Naive thymus-derived CD4-positive, alpha-beta T cell (primary cell): ENCODE measurements around the gene ANKLE1. TPM values are rescaled to one million over a fixed set of nuclear protein-coding genes. Genes with fewer than 3 reads are reported as not detected.

Experiments
- ATAC-seq: fragments of 150-1000 bp; cut with Tn5 transposase; 2 replicates; pipeline ENCODE4 v1.10.0; 2021; ENCODE audit warnings: mild to moderate bottlenecking, moderate library complexity
- CTCF ChIA-PET: fragments of 350-600 bp; sonication (Branson Sonifier 250); formaldehyde crosslinking; loops from one replicate; lab custom pipeline; 2021; ENCODE audit warnings: antibody characterized with exemption; lab: Charles Lee
- POLR2A ChIA-PET: fragments of 350-600 bp; sonication (Branson Sonifier 250); formaldehyde crosslinking; loops from one replicate; lab custom pipeline; 2021; ENCODE audit warnings: antibody characterized with exemption, inconsistent platforms; lab: Charles Lee
- DNase-seq, 9 donors: peaks; one replicate each; pipeline versions ENCODE4 v3.0.0 to v3.0.0-alpha.2; 2020 to 2022; ENCODE audit warnings: mixed read lengths in 1 of 9
- H3K27ac ChIP-seq: one replicate; pipeline ENCODE4 v1.7.0; 2013; ENCODE audit warnings: mild to moderate bottlenecking, low read depth, low read length, moderate library complexity
- H3K27me3 ChIP-seq, 2 donors: one replicate each; pipeline ENCODE4 v1.7.0; 2013; ENCODE audit warnings: low read length in 2 of 2, mild to moderate bottlenecking in 2 of 2, moderate library complexity in 2 of 2; ENCODE audit not compliant: control insufficient read depth in 2 of 2, insufficient read depth in 2 of 2
- H3K36me3 ChIP-seq, 3 experiments: 1 replicate in 2 of 3; 2 replicates in 1 of 3; pipeline ENCODE4 v1.7.0; 2013; ENCODE audit warnings: low read length in 3 of 3, mild to moderate bottlenecking in 3 of 3, moderate library complexity in 1 of 3; ENCODE audit not compliant: insufficient read depth in 3 of 3, control insufficient read depth in 2 of 3
- H3K4me1 ChIP-seq, 2 donors: one replicate each; pipeline ENCODE4 v1.7.0; 2013; ENCODE audit warnings: low read length in 2 of 2, mild to moderate bottlenecking in 2 of 2, moderate library complexity in 1 of 2; ENCODE audit not compliant: control insufficient read depth in 2 of 2, insufficient read depth in 2 of 2
- H3K4me3 ChIP-seq: 2 replicates; pipeline ENCODE4 v1.7.0; 2013; ENCODE audit warnings: mild to moderate bottlenecking, low read length
- H3K9me3 ChIP-seq, 3 experiments: 1 replicate in 2 of 3; 2 replicates in 1 of 3; pipeline ENCODE4 v1.7.0; 2013; ENCODE audit warnings: low read length in 3 of 3; ENCODE audit not compliant: control insufficient read depth in 2 of 3
- H3K27ac Mint-ChIP-seq, 9 donors: one replicate each; pipeline ENCODE4 v1.8.0; 2020 to 2022; ENCODE audit warnings: mixed read lengths in 9 of 9, mild to moderate bottlenecking in 8 of 9, moderate library complexity in 5 of 9, inconsistent platforms in 2 of 9
- H3K27me3 Mint-ChIP-seq, 5 donors: one replicate each; pipeline ENCODE4 v1.8.0; 2021 to 2022; ENCODE audit warnings: mixed read lengths in 5 of 5, mild to moderate bottlenecking in 1 of 5
- H3K36me3 Mint-ChIP-seq, 5 donors: one replicate each; pipeline ENCODE4 v1.8.0; 2020 to 2022; ENCODE audit warnings: mixed read lengths in 5 of 5, mild to moderate bottlenecking in 3 of 5, inconsistent platforms in 1 of 5
- H3K4me1 Mint-ChIP-seq, 7 donors: one replicate each; pipeline ENCODE4 v1.8.0; 2020 to 2022; ENCODE audit warnings: mixed read lengths in 7 of 7, mild to moderate bottlenecking in 3 of 7, inconsistent platforms in 1 of 7
- H3K4me3 Mint-ChIP-seq, 10 donors: one replicate each; pipeline ENCODE4 v1.8.0; 2020 to 2022; ENCODE audit warnings: mild to moderate bottlenecking in 10 of 10, mixed read lengths in 10 of 10, moderate library complexity in 6 of 10, inconsistent platforms in 2 of 10
- H3K9me3 Mint-ChIP-seq, 11 donors: one replicate each; pipeline ENCODE4 v1.8.0; 2020 to 2022; ENCODE audit warnings: mixed read lengths in 11 of 11, mild to moderate bottlenecking in 4 of 11, inconsistent platforms in 1 of 11, moderate library complexity in 1 of 11
- intact Hi-C, 2 donors: fragments of 100-400 bp; cut with micrococcal nuclease; formaldehyde crosslinking; loops; one replicate each; pipeline ENCODE4 v1.15.1; 2023
- polyA plus RNA-seq, 2 donors: library from polyadenylated mRNA; unstranded; fragments of 300-500 nt; fragmentation: Illumina TruSeq; gene quantifications; one replicate each; pipeline ENCODE4 v1.2.3, GENCODE V29; 2021
- total RNA-seq, 6 experiments: library from RNA in 5 of 6; stranded (reverse) in 5 of 6; gene quantifications; 1 replicate in 5 of 6; 2 replicates in 1 of 6; pipeline ENCODE4 v1.2.3 and lab custom pipeline; 2021 to 2026

The ANKLE1 gene
- total and polyA plus RNA-seq, 7 experiments from 2014 or later = 0.29 to 5.5 (median 3.2) TPM; not detected in 1

- no peak overlapping the region for H3K27ac ChIP-seq
- peaks cover 17 to 18% of the 10 kb centered on the region in 2 donors for H3K4me1 ChIP-seq
- H3K27me3 ChIP-seq = no peaks in the 10 kb centered on the region
- intact Hi-C loops = no loop called here
- Mint-ChIP-seq H3K27me3 (peaks cover 0 to 12% (median 0%) of the 10 kb centered on the region in 5 donors), H3K4me3 (peak overlapping the region in 4 of 10 donors; percentile 49 to 77 (median 64)), H3K9me3 (peaks cover 0 to 3% (median 0%) of the 10 kb centered on the region in 11 donors), H3K4me1 (peaks cover 21 to 49% (median 29%) of the 10 kb centered on the region in 7 donors), H3K27ac (peak overlapping the region in 3 of 9 donors; percentile 28 to 38 (median 36)), H3K36me3 (peaks cover 0 to 20% (median 0%) of the 10 kb centered on the region in 5 donors)
- no peak overlapping the region for H3K4me3 ChIP-seq
- POLR2A ChIA-PET = interaction anchor here (1.1 to 6.3 kb wide), 2 partner anchors 22 to 23 kb away, joined by 3 to 56 read pairs; partner anchors contain the start of genes DDA1 and MRPL34
- H3K9me3 ChIP-seq = no peaks in the 10 kb centered on the region
- CTCF ChIA-PET = no interaction called here
- H3K36me3 ChIP-seq = peaks cover 0 to 4% (median 0%) of the 10 kb centered on the region in 3 experiments
- ATAC-seq (no peak), DNase-seq (no peak)
Measured at GRCh38 chr19:17331045-17331558, 49.4 kb downstream of the ANKLE1 start.

- Histone ChIP-seq H3K27me3 (no peaks in the 10 kb centered on the region), H3K4me3 (no peak overlapping the region), H3K9me3 (no peaks in the 10 kb centered on the region), H3K27ac (no peak overlapping the region), H3K36me3 (peaks cover 0 to 4% (median 0%) of the 10 kb centered on the region in 3 experiments), H3K4me1 (peaks cover 18 to 20% of the 10 kb centered on the region in 2 donors)
- Mint-ChIP-seq H3K4me3 (peak overlapping the region in 2 of 10 donors; percentile 33 to 69), H3K9me3 (peaks cover 0 to 3% (median 0%) of the 10 kb centered on the region in 11 donors), H3K27me3 (peaks cover 0 to 12% (median 0%) of the 10 kb centered on the region in 5 donors), H3K36me3 (peaks cover 0 to 20% (median 0%) of the 10 kb centered on the region in 5 donors), H3K4me1 (peaks cover 26 to 56% (median 36%) of the 10 kb centered on the region in 7 donors), H3K27ac (peak overlapping the region in 2 of 9 donors; percentile 51 to 62)
- CTCF ChIA-PET = interaction anchor here (1.3 to 1.9 kb wide), 2 partner anchors 10 to 40 kb away, joined by 5 to 6 read pairs; no protein-coding TSS in a partner anchor
- intact Hi-C loops = no loop called here
- DNase-seq = no peak
- no peak for ATAC-seq
- POLR2A ChIA-PET = interaction anchor here (0.5 to 6.3 kb wide), 3 partner anchors 12 to 25 kb away, joined by 3 to 56 read pairs (median 6); partner anchors contain the start of genes DDA1 and MRPL34
Measured at GRCh38 chr19:17332360-17332676, 50.6 kb downstream of the ANKLE1 start.

- Mint-ChIP-seq H3K36me3 (peaks cover 0 to 20% (median 0%) of the 10 kb centered on the region in 5 donors), H3K4me1 (peaks cover 25 to 62% (median 33%) of the 10 kb centered on the region in 7 donors), H3K4me3 (peak overlapping the region in 9 of 10 donors; percentile 19 to 76 (median 47)), H3K27ac (peak overlapping the region in 5 of 9 donors; percentile 48 to 75 (median 52)), H3K27me3 (peaks cover 0 to 12% (median 0%) of the 10 kb centered on the region in 5 donors), H3K9me3 (peaks cover 0 to 3% (median 0%) of the 10 kb centered on the region in 11 donors)
- DNase-seq (peak in 3 of 9 donors; percentile 32 to 52 (median 38)), ATAC-seq (no peak)
- no peaks in the 10 kb centered on the region for H3K27me3 ChIP-seq
- H3K4me1 ChIP-seq = peaks cover 18 to 21% of the 10 kb centered on the region in 2 donors
- no peak overlapping the region for H3K4me3 ChIP-seq
- peaks cover 0 to 4% (median 0%) of the 10 kb centered on the region in 3 experiments for H3K36me3 ChIP-seq
- no peak overlapping the region for H3K27ac ChIP-seq
- POLR2A ChIA-PET = interaction anchor here (0.5 to 6.3 kb wide), 7 partner anchors 8 to 49 kb away, joined by 3 to 56 read pairs (median 3); partner anchors contain the start of genes DDA1 and MRPL34
- CTCF ChIA-PET = interaction anchor here (1.3 to 1.9 kb wide), 2 partner anchors 9 to 40 kb away, joined by 5 to 6 read pairs; no protein-coding TSS in a partner anchor
- no peaks in the 10 kb centered on the region for H3K9me3 ChIP-seq
- intact Hi-C loops = no loop called here
Measured at GRCh38 chr19:17332677-17333581, 51.2 kb downstream of the ANKLE1 start.

GRCh38 chr19:17333611-17334413 is 52.1 kb downstream of the ANKLE1 start:
- ATAC-seq (peak; percentile 25), DNase-seq (peak in 8 of 9 donors; percentile 39 to 76 (median 59))
- Mint-ChIP-seq H3K4me3 (peak overlapping the region; percentile 86 to 97 (median 90)), H3K9me3 (peaks cover 0 to 3% (median 0%) of the 10 kb centered on the region in 11 donors), H3K27ac (peak overlapping the region in 8 of 9 donors; percentile 71 to 91 (median 83)), H3K36me3 (peaks cover 0 to 20% (median 0%) of the 10 kb centered on the region in 5 donors), H3K4me1 (peaks cover 25 to 68% (median 32%) of the 10 kb centered on the region in 7 donors), H3K27me3 (peaks cover 0 to 12% (median 0%) of the 10 kb centered on the region in 5 donors)
- CTCF ChIA-PET = interaction anchor here (0.6 to 1.9 kb wide), 3 partner anchors 41 to 657 kb away, joined by 3 to 6 read pairs (median 4); no protein-coding TSS in a partner anchor
- Histone ChIP-seq H3K4me3 (peak overlapping the region; percentile 68), H3K27ac (peak overlapping the region; percentile 74), H3K27me3 (no peaks in the 10 kb centered on the region), H3K4me1 (peaks cover 23 to 27% of the 10 kb centered on the region in 2 donors), H3K36me3 (no peaks in the 10 kb centered on the region), H3K9me3 (no peaks in the 10 kb centered on the region)
- intact Hi-C loops = loop anchor here in 1 of 2 donors (1.0 to 2.0 kb wide), 4 partner anchors 12 to 221 kb away; partner anchors contain the start of genes COLGALT1 and MVB12A
- POLR2A ChIA-PET = interaction anchor here (0.6 to 6.3 kb wide), 8 partner anchors 9 to 50 kb away, joined by 3 to 56 read pairs (median 4); partner anchors contain the start of genes ABHD8, DDA1 and MRPL34

- POLR2A ChIA-PET = interaction anchor here (0.5 to 6.3 kb wide), 8 partner anchors 22 to 752 kb away, joined by 3 to 56 read pairs (median 4); partner anchors contain the start of genes ABHD8, DDA1, IL12RB1 and MRPL34
- Mint-ChIP-seq H3K9me3 (peaks cover 0 to 3% (median 0%) of the 10 kb centered on the region in 11 donors), H3K27me3 (peaks cover 0 to 10% (median 0%) of the 10 kb centered on the region in 5 donors), H3K4me3 (peak within 1 kb of the TSS; percentile 87 to 97 (median 92)), H3K27ac (peak within 1 kb of the TSS; percentile 79 to 94 (median 91)), H3K4me1 (peaks cover 23 to 65% (median 32%) of the 10 kb centered on the region in 7 donors), H3K36me3 (peaks cover 0 to 20% (median 0%) of the 10 kb centered on the region in 5 donors)
- intact Hi-C loops = loop anchor here (1.0 to 5.0 kb wide), 5 partner anchors 12 to 220 kb away; partner anchors contain the start of genes BST2 (in 1 of the 2), COLGALT1 (in 1 of the 2) and MVB12A (in 1 of the 2)
- peak within 1 kb of the TSS; percentile 68 for H3K4me3 ChIP-seq
- H3K9me3 ChIP-seq = no peaks in the 10 kb centered on the region
- H3K27ac ChIP-seq = peak within 1 kb of the TSS; percentile 74
- peaks cover 16 to 22% of the 10 kb centered on the region in 2 donors for H3K4me1 ChIP-seq
- no peaks in the 10 kb centered on the region for H3K36me3 ChIP-seq
- CTCF ChIA-PET = interaction anchor here (0.6 to 1.9 kb wide), 9 partner anchors 25 to 656 kb away, joined by 3 to 6 read pairs (median 5); partner anchors contain the start of genes DDA1, MRPL34 and MVB12A
- ATAC-seq = peak; percentile 74
- no peaks in the 10 kb centered on the region for H3K27me3 ChIP-seq
- DNase-seq = peak; percentile 87 to 96 (median 94)
Measured at GRCh38 chr19:17334414-17335409, 53.0 kb downstream of the ANKLE1 start, which contains the start of gene ANO8. TSS of gene ANO8 (minus strand) at chr19:17334855. CDS start at chr19:17334670, 185 bp downstream.
